AG04449 (cell line): ENCODE measurements around the gene SMYD2.

Experiments
- CTCF ChIA-PET: fragments of 350-600 bp; formaldehyde crosslinking; extraction: SDS; loops from one replicate; lab custom pipeline; 2021; ENCODE audit warnings: antibody characterized with exemption; lab: Yijun Ruan, JAX
- POLR2A ChIA-PET: fragments of 400-600, 350-600 bp; formaldehyde crosslinking; extraction: SDS; loops from one replicate; lab custom pipeline; 2020; ENCODE audit warnings: antibody characterized with exemption, inconsistent platforms; lab: Yijun Ruan, JAX
- DNase-seq: peaks from one replicate; pipeline ENCODE4 v3.0.0-alpha.2; 2010; ENCODE audit warnings: low read depth, low spot score
- H3K4me3 ChIP-seq: 2 replicates; pipeline ENCODE4 v1.5.1; 2011; ENCODE audit warnings: low read depth, mild to moderate bottlenecking, control low read depth, low read length
- CTCF ChIP-seq: IDR thresholded peaks from one replicate; pipeline ENCODE4 v1.5.1; 2011; ENCODE audit warnings: mild to moderate bottlenecking, moderate library complexity, low read length, control low read depth, inconsistent platforms; ENCODE audit not compliant: insufficient read depth; ENCODE audit errors: missing control alignments

Gene SMYD2

DNA sequence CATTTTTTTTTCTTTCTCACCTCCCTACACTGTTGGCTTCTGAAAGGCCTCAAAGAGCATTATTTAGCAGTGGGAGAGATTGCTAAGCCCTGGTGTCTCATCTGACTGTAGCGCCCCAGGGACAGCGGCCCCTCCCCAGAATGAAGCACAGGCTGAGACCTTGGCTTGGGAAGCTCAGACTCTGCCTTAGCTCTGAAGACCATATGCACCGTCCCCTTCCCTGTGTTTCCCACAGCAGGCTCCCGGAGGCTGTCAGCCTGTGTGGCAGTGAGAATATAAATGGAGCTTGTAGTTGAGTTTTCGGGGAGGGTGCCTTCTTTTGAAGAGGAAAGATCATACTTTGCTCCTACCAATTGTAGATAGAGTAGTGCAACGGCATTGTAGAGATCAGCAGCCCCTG is 25.3 kb downstream of the SMYD2 start:
- ChIA-PET CTCF (interaction anchor here (0.7 to 11.5 kb wide), 4 partner anchors 19 to 92 kb away, joined by 3 to 105 read pairs (median 8); no protein-coding TSS in a partner anchor), POLR2A (no interaction called here)
- no peak for DNase-seq
- TF ChIP-seq CTCF: no peak
- H3K4me3 ChIP-seq: no peak overlapping the region

DNA sequence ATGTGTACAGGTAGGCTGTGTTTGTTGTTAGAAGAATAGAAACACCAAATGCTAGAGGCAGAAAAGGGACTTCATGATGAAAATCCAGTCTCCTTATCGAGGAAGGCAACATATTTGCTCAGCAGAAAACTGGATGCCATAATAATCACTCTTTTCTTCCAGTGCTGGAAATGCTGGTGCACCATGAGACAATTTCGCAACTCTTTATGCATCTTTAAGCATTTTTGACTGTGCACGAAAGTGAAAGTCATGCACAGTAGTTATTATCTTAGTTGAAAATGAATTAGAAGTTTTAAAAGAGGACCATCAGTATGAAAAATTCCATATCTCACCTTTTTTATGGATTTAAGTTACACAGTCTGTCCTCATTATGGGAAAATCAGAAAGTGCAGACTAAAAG is 29.1 kb downstream of the SMYD2 start:
- POLR2A ChIA-PET: no interaction called here
- DNase-seq: no peak
- CTCF ChIA-PET: interaction anchor here (1.0 to 11.5 kb wide), 2 partner anchors 20 to 49 kb away, joined by 3 to 105 read pairs; no protein-coding TSS in a partner anchor
- no peak overlapping the region for H3K4me3 ChIP-seq
- TF ChIP-seq CTCF: no peak

DNA sequence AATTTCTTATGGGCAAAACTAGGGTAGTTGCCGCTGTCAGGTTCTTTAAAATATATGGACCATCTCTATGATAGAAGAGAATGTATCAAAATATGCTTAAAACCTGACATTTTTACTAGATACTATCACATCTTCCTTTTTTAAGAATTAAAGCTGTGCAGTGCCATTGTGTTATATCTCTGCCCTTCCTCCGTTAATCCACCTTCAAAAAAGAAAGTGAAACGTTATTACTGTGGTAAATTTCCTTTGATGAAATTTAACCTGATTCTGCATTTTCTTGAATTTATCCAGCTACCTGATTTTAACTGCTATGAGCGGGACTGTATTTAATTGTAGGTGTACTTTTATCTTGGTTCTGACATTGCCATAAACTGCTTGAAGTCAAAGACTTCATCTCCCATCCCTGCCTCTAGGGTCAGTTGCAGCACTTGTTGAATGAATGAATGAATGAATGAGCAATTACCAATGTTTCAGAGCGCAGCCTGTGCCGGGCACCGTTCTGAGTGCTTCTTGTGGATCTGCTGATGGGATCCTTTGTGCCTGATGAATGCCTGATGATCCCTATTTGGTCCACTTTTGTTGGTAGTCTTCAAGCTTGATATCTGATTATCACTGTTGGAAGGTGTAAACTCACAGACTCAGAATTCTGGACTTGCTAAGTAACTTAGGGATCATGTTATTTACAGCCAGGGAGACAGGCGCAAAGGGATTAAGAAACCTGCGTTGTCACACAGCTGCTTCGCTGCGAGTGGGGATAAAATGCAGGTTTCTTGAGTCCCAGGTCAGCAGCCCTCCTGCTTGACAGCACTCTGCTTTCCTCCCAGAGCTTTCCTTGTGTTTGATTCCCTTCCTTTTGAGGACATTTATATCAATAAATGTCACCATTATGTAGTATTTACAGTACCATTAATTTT is 30.1 kb downstream of the SMYD2 start:
- no peak for TF ChIP-seq CTCF
- ChIA-PET POLR2A (no interaction called here), CTCF (interaction anchor here (1.2 to 12.5 kb wide), 6 partner anchors 8 to 98 kb away, joined by 4 to 247 read pairs (median 6); no protein-coding TSS in a partner anchor)
- DNase-seq: no peak
- no peak overlapping the region for H3K4me3 ChIP-seq

DNA sequence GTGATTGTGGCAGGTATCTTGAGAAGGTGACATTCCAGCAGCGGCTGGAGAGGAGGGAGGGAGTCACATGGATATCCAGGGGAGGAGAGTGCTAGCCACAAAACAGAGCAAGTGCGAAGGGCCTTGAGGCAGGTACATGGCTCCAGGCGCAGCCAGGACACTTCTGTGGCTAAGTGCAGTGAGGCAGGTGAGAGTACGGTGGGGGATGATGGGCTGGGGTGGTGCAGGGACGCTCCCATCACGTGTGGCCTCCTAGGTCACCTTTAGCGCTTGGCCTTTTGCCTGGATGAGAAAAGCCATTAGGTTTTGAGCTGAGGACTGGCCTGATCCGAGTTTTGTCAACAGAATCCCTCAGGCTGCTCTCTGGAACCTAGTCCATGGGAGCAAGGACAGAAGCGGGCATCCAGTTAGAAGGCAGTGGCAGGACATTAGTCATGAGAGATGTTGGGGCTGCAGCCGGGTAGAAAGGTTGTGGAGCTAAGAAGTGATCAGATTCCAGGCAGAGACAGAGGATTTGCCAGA is 31.6 kb downstream of the SMYD2 start:
- no peak for DNase-seq
- TF ChIP-seq CTCF: no peak
- CTCF ChIA-PET: interaction anchor here (0.9 to 12.5 kb wide), 3 partner anchors 17 to 98 kb away, joined by 3 to 247 read pairs (median 6); no protein-coding TSS in a partner anchor
- POLR2A ChIA-PET: no interaction called here
- no peak overlapping the region for H3K4me3 ChIP-seq

DNA sequence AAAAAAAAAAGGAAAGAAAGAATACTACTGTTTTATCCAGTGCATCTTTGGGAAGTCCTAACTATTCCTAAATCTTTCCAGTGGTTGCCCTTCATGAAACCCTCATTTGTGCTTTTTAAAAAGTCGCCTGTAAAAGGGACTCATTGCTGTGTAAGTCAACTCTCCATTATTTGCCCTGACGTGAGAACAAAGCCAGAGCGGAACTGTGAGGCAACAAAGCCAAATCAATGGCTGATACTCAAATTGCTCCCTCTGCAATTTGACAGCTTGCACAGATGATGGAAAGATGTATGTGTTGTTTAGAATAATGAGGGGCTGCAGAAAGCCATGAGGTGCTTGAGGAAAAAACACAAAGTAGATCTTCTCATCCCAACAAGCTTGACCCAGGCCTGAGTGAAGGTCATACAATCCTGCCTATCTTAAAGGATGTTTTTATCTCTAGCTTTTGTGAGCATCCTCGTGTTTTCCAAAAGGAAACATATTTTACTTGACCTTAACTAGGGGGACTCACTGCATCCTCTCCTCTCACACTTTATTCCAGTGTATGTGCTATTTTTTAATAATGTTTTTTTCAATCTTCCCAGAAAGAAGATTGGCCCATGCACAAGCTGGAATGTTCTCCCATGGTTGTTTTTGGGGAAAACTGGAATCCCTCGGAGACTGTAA is 33.4 kb downstream of the SMYD2 start:
- ChIA-PET POLR2A (no interaction called here), CTCF (interaction anchor here (0.5 to 12.5 kb wide), 4 partner anchors 16 to 1278 kb away, joined by 3 to 247 read pairs (median 63); no protein-coding TSS in a partner anchor)
- DNase-seq: no peak
- no peak overlapping the region for H3K4me3 ChIP-seq
- no peak for TF ChIP-seq CTCF

- DNase-seq: no peak
- no peak overlapping the region for H3K4me3 ChIP-seq
- ChIA-PET CTCF (interaction anchor here (1.4 to 12.5 kb wide), 5 partner anchors 13 to 103 kb away, joined by 4 to 247 read pairs (median 27); no protein-coding TSS in a partner anchor), POLR2A (no interaction called here)
- TF ChIP-seq CTCF: no peak
These were observed 35.6 kb downstream of the SMYD2 start for GRCh38 chr1:214316593-214316992.
